SK-N-SH treated with all-trans-retinoic acid at 6 μM for 48 hours (cell line): Measurements from ENCODE around the gene EPB41L5.

Source experiments
- ATAC-seq: fragments of 200-7000 bp; cut with Tn5 transposase; 3 replicates; pipeline ENCODE4 v1.9.1; 2020; ENCODE audit warnings: mild to moderate bottlenecking, moderate library complexity
- ARNTL ChIP-seq: fragments of 450-650 bp; formaldehyde crosslinking; IDR thresholded peaks from 2 replicates; pipeline ENCODE4 v1.5.0; 2020; ENCODE audit warnings: low read depth, mild to moderate bottlenecking, moderate library complexity, borderline replicate concordance
- BACH2 ChIP-seq: fragments of 250-450 bp; sonication (Bioruptor Pico); IDR thresholded peaks from 2 replicates; pipeline ENCODE4 v1.9.0; 2021; ENCODE audit warnings: mild to moderate bottlenecking, borderline replicate concordance
- CSDC2 ChIP-seq: fragments of 250-450 bp; sonication (Bioruptor Pico); IDR thresholded peaks from 2 replicates; pipeline ENCODE4 v1.5.0; 2020; ENCODE audit warnings: mild to moderate bottlenecking, moderate library complexity
- ESRRG ChIP-seq: fragments of 250-450 bp; sonication (Bioruptor Pico); IDR thresholded peaks from 2 replicates; pipeline ENCODE4 v1.6.1; 2021; ENCODE audit warnings: mild to moderate bottlenecking
- GLIS3 ChIP-seq: fragments of 250-450 bp; sonication (Bioruptor Pico); IDR thresholded peaks from 2 replicates; pipeline ENCODE4 v1.5.0; 2020; ENCODE audit warnings: mild to moderate bottlenecking, moderate library complexity
- ISL1 ChIP-seq: fragments of 250-450 bp; sonication (Bioruptor Pico); IDR thresholded peaks from 2 replicates; pipeline ENCODE4 v2.1.2; 2022; ENCODE audit warnings: mild to moderate bottlenecking, moderate library complexity
- OSR1 ChIP-seq: fragments of 250-450 bp; sonication (Bioruptor Pico); IDR thresholded peaks from 2 replicates; pipeline ENCODE4 v1.8.0; 2022; ENCODE audit warnings: moderate library complexity, mild to moderate bottlenecking, inconsistent platforms
- PPARA ChIP-seq: fragments of 250-450 bp; sonication (Bioruptor Pico); IDR thresholded peaks from 2 replicates; pipeline ENCODE4 v1.5.0; 2020; ENCODE audit warnings: mild to moderate bottlenecking, borderline replicate concordance
- RARB ChIP-seq: fragments of 250-450 bp; sonication (Bioruptor Pico); IDR thresholded peaks from 2 replicates; pipeline ENCODE4 v1.8.0; 2021; ENCODE audit warnings: mild to moderate bottlenecking, moderate library complexity
- SNAI2 ChIP-seq: fragments of 250-450 bp; sonication (Bioruptor Pico); IDR thresholded peaks from 2 replicates; pipeline ENCODE4 v1.5.0; 2020; ENCODE audit warnings: mild to moderate bottlenecking, moderate library complexity
- TCF4 ChIP-seq: fragments of 250-450 bp; sonication (Bioruptor Pico); IDR thresholded peaks from 2 replicates; pipeline ENCODE4 v1.8.0; 2021; ENCODE audit warnings: mild to moderate bottlenecking, moderate library complexity, borderline replicate concordance
- TOX ChIP-seq: fragments of 250-450 bp; sonication (Bioruptor Pico); IDR thresholded peaks from 2 replicates; pipeline ENCODE4 v1.8.0; 2021; ENCODE audit warnings: mild to moderate bottlenecking, moderate library complexity, borderline replicate concordance
- ZC3H10 ChIP-seq: fragments of 250-450 bp; sonication (Bioruptor Pico); IDR thresholded peaks from 2 replicates; pipeline ENCODE4 v1.5.1; 2021; ENCODE audit warnings: mild to moderate bottlenecking, moderate library complexity
- ZFP3 ChIP-seq: fragments of 250-450 bp; sonication (Bioruptor Pico); IDR thresholded peaks from 2 replicates; pipeline ENCODE4 v1.5.0; 2020; ENCODE audit warnings: mild to moderate bottlenecking, moderate library complexity
- ZFP30 ChIP-seq: fragments of 450-650 bp; formaldehyde crosslinking; IDR thresholded peaks from 2 replicates; pipeline ENCODE4 v1.5.0; 2022; ENCODE audit warnings: mild to moderate bottlenecking, moderate library complexity
- ZNF565 ChIP-seq: fragments of 450-650 bp; formaldehyde crosslinking; conservative IDR thresholded peaks from 2 replicates; pipeline ENCODE4 v1.5.0; 2020; ENCODE audit warnings: low read depth, mild to moderate bottlenecking, moderate library complexity
- ZNF8 ChIP-seq: fragments of 450-650 bp; formaldehyde crosslinking; IDR thresholded peaks from 2 replicates; pipeline ENCODE4 v1.5.0; 2020; ENCODE audit warnings: mild to moderate bottlenecking, moderate library complexity
- TF ChIP-seq, protein P1 (sequence below): fragments of 250-450 bp; sonication (Bioruptor Pico); IDR thresholded peaks from 2 replicates; pipeline ENCODE4 v1.8.0; 2021; ENCODE audit warnings: low read depth, mild to moderate bottlenecking, moderate library complexity, borderline replicate concordance
- TF ChIP-seq, protein P2 (sequence below): fragments of 250-450 bp; sonication (Bioruptor Pico); IDR thresholded peaks from 2 replicates; pipeline ENCODE4 v1.8.0; 2020; ENCODE audit warnings: mild to moderate bottlenecking, moderate library complexity, borderline replicate concordance
- TF ChIP-seq, protein P3 (sequence below): fragments of 250-450 bp; sonication (Bioruptor Pico); IDR thresholded peaks from 2 replicates; pipeline ENCODE4 v1.5.0; 2020; ENCODE audit warnings: mild to moderate bottlenecking, moderate library complexity

EPB41L5 gene

DNA sequence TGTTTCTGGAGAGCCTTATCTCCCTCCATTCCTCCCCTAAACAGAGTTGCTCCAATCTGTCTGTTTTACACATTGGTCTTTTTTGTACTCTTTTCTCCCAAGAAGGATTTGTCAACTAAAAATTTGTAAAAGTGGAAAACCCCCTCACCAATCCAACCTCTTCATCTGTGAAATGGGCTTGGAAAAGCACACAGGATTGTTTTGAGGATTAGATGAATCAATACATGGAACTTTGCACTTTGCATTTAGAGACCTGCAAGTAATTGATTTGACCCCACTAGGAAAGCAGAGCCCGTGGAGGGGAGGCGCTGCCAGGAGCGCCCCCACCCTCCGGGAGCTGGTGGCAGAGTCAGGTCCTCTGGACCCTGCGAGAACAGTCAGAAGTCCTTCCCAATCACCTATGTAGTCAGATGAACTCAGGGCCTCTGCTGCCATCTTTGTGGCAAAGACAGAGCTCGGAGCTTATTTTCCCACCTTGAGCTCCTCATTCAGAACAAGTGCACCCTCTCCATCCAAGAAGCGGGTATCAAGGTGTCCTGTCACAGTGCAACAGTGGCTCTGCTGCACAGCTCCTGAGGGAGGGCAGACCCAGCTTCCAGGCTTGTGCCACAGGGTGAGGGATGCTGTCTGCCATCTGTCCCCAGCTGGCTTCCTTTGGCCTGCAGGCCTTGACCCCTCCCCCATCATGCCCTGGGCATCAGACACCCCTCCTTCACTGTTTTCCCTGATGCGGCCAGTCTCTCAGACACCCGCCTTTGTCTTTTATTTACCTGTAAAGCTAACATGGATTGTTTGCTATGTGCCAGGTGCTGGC is 212.1 kb downstream of the EPB41L5 start:
- TF ChIP-seq TOX (no peak), BACH2 (CRISPR knock-in tag) (no peak), RARB (CRISPR knock-in tag) (no peak), TCF4 (CRISPR knock-in tag) (no peak), CSDC2 (no peak), ZNF8 (CRISPR knock-in tag) (no peak), ZFP3 (no peak), ISL1 (CRISPR knock-in tag) (no peak), OSR1 (CRISPR knock-in tag) (no peak), GLIS3 (no peak)
- TF ChIP-seq, protein P1, sequence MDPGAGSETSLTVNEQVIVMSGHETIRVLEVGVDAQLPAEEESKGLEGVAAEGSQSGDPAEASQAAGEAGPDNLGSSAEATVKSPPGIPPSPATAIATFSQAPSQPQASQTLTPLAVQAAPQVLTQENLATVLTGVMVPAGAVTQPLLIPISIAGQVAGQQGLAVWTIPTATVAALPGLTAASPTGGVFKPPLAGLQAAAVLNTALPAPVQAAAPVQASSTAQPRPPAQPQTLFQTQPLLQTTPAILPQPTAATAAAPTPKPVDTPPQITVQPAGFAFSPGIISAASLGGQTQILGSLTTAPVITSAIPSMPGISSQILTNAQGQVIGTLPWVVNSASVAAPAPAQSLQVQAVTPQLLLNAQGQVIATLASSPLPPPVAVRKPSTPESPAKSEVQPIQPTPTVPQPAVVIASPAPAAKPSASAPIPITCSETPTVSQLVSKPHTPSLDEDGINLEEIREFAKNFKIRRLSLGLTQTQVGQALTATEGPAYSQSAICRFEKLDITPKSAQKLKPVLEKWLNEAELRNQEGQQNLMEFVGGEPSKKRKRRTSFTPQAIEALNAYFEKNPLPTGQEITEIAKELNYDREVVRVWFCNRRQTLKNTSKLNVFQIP (CRISPR knock-in tag), result no peak
- TF ChIP-seq, protein P2, sequence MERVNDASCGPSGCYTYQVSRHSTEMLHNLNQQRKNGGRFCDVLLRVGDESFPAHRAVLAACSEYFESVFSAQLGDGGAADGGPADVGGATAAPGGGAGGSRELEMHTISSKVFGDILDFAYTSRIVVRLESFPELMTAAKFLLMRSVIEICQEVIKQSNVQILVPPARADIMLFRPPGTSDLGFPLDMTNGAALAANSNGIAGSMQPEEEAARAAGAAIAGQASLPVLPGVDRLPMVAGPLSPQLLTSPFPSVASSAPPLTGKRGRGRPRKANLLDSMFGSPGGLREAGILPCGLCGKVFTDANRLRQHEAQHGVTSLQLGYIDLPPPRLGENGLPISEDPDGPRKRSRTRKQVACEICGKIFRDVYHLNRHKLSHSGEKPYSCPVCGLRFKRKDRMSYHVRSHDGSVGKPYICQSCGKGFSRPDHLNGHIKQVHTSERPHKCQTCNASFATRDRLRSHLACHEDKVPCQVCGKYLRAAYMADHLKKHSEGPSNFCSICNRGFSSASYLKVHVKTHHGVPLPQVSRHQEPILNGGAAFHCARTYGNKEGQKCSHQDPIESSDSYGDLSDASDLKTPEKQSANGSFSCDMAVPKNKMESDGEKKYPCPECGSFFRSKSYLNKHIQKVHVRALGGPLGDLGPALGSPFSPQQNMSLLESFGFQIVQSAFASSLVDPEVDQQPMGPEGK (CRISPR knock-in tag), result no peak
- TF ChIP-seq, all 23 proteins: peak for 0

DNA sequence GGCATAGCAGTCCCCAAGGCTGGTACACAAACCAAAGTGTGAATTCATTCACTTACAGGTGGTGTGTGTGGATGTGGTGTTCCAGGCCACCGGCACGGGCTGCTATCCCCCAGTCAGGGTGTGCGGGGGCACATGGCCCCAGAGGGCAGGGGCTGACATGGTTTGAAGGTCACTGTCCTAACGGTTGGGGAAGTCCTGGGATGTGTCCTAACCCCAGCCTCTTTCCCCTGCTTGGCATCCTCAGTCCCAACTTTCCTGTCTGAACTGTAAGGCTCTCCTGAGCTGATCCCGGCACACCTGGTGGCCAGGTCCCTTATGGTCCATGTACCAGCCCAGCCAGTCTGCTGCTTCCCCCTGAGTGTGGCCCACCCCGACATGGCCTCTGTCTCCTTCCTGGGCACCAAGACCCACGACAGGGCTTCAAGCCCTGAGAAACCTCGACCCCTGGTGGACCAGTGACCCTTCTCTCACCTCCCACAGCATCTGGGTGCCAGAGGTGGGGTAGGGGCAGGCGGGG is 212.7 kb downstream of the EPB41L5 start:
- TF ChIP-seq ISL1 (CRISPR knock-in tag), result no peak
- TF ChIP-seq TCF4 (CRISPR knock-in tag), result no peak
- TF ChIP-seq ZNF565 (CRISPR knock-in tag), result no peak
- TF ChIP-seq BACH2 (CRISPR knock-in tag), result no peak
- no peak for TF ChIP-seq ZC3H10 (CRISPR knock-in tag)
- TF ChIP-seq OSR1 (CRISPR knock-in tag), result no peak
- TF ChIP-seq GLIS3, result no peak
- TF ChIP-seq SNAI2, result no peak
- TF ChIP-seq, protein P3, sequence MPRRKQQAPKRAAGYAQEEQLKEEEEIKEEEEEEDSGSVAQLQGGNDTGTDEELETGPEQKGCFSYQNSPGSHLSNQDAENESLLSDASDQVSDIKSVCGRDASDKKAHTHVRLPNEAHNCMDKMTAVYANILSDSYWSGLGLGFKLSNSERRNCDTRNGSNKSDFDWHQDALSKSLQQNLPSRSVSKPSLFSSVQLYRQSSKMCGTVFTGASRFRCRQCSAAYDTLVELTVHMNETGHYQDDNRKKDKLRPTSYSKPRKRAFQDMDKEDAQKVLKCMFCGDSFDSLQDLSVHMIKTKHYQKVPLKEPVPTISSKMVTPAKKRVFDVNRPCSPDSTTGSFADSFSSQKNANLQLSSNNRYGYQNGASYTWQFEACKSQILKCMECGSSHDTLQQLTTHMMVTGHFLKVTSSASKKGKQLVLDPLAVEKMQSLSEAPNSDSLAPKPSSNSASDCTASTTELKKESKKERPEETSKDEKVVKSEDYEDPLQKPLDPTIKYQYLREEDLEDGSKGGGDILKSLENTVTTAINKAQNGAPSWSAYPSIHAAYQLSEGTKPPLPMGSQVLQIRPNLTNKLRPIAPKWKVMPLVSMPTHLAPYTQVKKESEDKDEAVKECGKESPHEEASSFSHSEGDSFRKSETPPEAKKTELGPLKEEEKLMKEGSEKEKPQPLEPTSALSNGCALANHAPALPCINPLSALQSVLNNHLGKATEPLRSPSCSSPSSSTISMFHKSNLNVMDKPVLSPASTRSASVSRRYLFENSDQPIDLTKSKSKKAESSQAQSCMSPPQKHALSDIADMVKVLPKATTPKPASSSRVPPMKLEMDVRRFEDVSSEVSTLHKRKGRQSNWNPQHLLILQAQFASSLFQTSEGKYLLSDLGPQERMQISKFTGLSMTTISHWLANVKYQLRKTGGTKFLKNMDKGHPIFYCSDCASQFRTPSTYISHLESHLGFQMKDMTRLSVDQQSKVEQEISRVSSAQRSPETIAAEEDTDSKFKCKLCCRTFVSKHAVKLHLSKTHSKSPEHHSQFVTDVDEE (CRISPR knock-in tag), result no peak
- no peak for TF ChIP-seq PPARA
- TF ChIP-seq, protein P1 (CRISPR knock-in tag), result no peak
- TF ChIP-seq CSDC2, result no peak
- no peak for TF ChIP-seq ZNF8 (CRISPR knock-in tag)
- no peak for TF ChIP-seq ZFP3
- no peak for TF ChIP-seq ZFP30
- no peak for TF ChIP-seq ESRRG (CRISPR knock-in tag)
- no peak for ATAC-seq

More for the DNA sequence above, 212.1 kb downstream of the EPB41L5 start:
- ATAC-seq, result no peak

DNA sequence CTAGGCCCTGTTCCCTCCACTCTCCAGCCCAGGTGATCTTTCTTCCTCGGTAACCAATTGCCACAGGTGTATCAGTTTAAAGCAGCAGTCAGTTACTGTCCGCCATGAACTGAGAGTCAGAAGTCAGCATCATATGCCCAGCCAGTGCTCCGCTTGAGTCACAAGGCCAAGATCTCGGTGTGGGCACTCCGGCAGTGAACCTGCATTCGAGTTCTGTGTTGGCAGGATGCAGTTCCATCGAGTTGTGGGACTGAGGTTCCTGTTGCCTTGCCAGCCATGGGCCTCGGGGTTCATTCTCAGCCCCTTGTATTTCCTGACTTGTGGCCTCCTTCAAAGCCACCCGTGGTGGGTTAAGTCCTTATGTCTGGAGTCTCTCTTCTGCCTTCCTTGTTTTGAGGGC is 213.4 kb downstream of the EPB41L5 start:
- no peak for ATAC-seq
- TF ChIP-seq, protein P2 (CRISPR knock-in tag), result no peak
- TF ChIP-seq ARNTL (CRISPR knock-in tag) (no peak), TOX (no peak), ISL1 (CRISPR knock-in tag) (no peak), TCF4 (CRISPR knock-in tag) (no peak), RARB (CRISPR knock-in tag) (no peak)
